CD14-positive monocyte (primary cell): ENCODE results near the gene APOL4. TPM values are rescaled to one million over a fixed set of nuclear protein-coding genes. Genes with fewer than 3 reads are reported as not detected.

Experiments
- DNase-seq, 3 donors: peaks; one replicate each; pipeline ENCODE4 v3.0.0-alpha.2; 2011 to 2022
- H2AFZ ChIP-seq: 2 replicates; pipeline ENCODE4 v1.6.0; 2012; ENCODE audit warnings: mild to moderate bottlenecking, low read depth, low read length, inconsistent platforms; ENCODE audit not compliant: insufficient read depth, poor library complexity, severe bottlenecking
- H3K27ac ChIP-seq, 2 donors: 1 replicate in 1 of 2; 2 replicates in 1 of 2; pipeline ENCODE4 v1.5.1; 2012 to 2013; ENCODE audit warnings: low read length in 2 of 2, control low read depth in 1 of 2, inconsistent platforms in 1 of 2, low read depth in 1 of 2, mild to moderate bottlenecking in 1 of 2
- H3K27me3 ChIP-seq, 2 donors: one replicate each; pipeline versions ENCODE4 v1.6.0 to v1.6.1; 2011 to 2013; ENCODE audit warnings: low read length in 2 of 2; ENCODE audit not compliant: control insufficient read depth in 2 of 2, insufficient read depth in 2 of 2
- H3K36me3 ChIP-seq, 2 donors: replicated peaks in 1 of 2; 1 replicate in 1 of 2; 2 replicates in 1 of 2; pipeline versions ENCODE4 v1.5.1 to v1.6.1; 2012 to 2013; ENCODE audit warnings: low read length in 2 of 2, control low read depth in 1 of 2, inconsistent platforms in 1 of 2, mild to moderate bottlenecking in 1 of 2; ENCODE audit not compliant: insufficient read depth in 2 of 2, control insufficient read depth in 1 of 2
- H3K4me1 ChIP-seq, 2 donors: 1 replicate in 1 of 2; 2 replicates in 1 of 2; pipeline versions ENCODE4 v1.5.1 to v1.6.1; 2012 to 2013; ENCODE audit warnings: low read length in 2 of 2, control low read depth in 1 of 2, inconsistent platforms in 1 of 2, mild to moderate bottlenecking in 1 of 2, moderate library complexity in 1 of 2; ENCODE audit not compliant: insufficient read depth in 2 of 2, control insufficient read depth in 1 of 2
- H3K4me2 ChIP-seq: replicated peaks from 2 replicates; pipeline ENCODE3; 2012; ENCODE audit warnings: low read length, moderate library complexity, mild to moderate bottlenecking; ENCODE audit not compliant: poor library complexity, severe bottlenecking; ENCODE audit errors: extremely low read depth
- H3K4me3 ChIP-seq, 3 experiments: fragments of 200-600 bp in 1 of 3; sonication (generic) in 1 of 3; replicated peaks in 1 of 3; 1 replicate in 2 of 3; 2 replicates in 1 of 3; pipeline ENCODE4 v1.5.1; 2011 to 2013; ENCODE audit warnings: low read length in 3 of 3, mild to moderate bottlenecking in 3 of 3, control low read depth in 2 of 3, low read depth in 2 of 3, inconsistent platforms in 1 of 3, moderate library complexity in 1 of 3
- H3K79me2 ChIP-seq: 2 replicates; pipeline ENCODE4 v1.6.0; 2012; ENCODE audit warnings: mild to moderate bottlenecking, control low read depth, inconsistent platforms, low read length, moderate library complexity; ENCODE audit not compliant: insufficient read depth
- H3K9ac ChIP-seq: 2 replicates; pipeline ENCODE4 v1.6.0; 2017; ENCODE audit warnings: low read length, mild to moderate bottlenecking; ENCODE audit not compliant: insufficient read depth, poor library complexity, severe bottlenecking
- H3K9me3 ChIP-seq, 2 donors: replicated peaks in 1 of 2; 1 replicate in 1 of 2; 2 replicates in 1 of 2; pipeline versions ENCODE4 v1.5.1 to v1.6.1; 2012 to 2013; ENCODE audit warnings: low read length in 2 of 2, control low read depth in 1 of 2; ENCODE audit not compliant: control insufficient read depth in 1 of 2, insufficient read depth in 1 of 2
- H4K20me1 ChIP-seq: 2 replicates; pipeline ENCODE4 v1.6.0; 2012; ENCODE audit warnings: mild to moderate bottlenecking, low read length, control low read depth, moderate library complexity; ENCODE audit not compliant: insufficient read depth
- H3K27ac Mint-ChIP-seq, 7 donors: one replicate each; pipeline ENCODE4 v1.8.0; 2020; ENCODE audit warnings: mild to moderate bottlenecking in 7 of 7, mixed read lengths in 7 of 7, moderate library complexity in 6 of 7, inconsistent platforms in 2 of 7
- H3K27me3 Mint-ChIP-seq, 3 donors: one replicate each; pipeline ENCODE4 v1.8.0; 2021 to 2022; ENCODE audit warnings: low read depth in 3 of 3, mild to moderate bottlenecking in 3 of 3, mixed read lengths in 3 of 3, moderate library complexity in 3 of 3, inconsistent platforms in 1 of 3
- H3K36me3 Mint-ChIP-seq, 2 donors: one replicate each; pipeline ENCODE4 v1.8.0; 2020; ENCODE audit warnings: mixed read lengths in 2 of 2, inconsistent platforms in 1 of 2, mild to moderate bottlenecking in 1 of 2
- H3K4me1 Mint-ChIP-seq: one replicate; pipeline ENCODE4 v1.8.0; 2020; ENCODE audit warnings: mild to moderate bottlenecking, mixed read lengths
- H3K4me3 Mint-ChIP-seq, 2 donors: one replicate each; pipeline ENCODE4 v1.8.0; 2020; ENCODE audit warnings: mild to moderate bottlenecking in 2 of 2, mixed read lengths in 2 of 2, moderate library complexity in 1 of 2
- H3K9me3 Mint-ChIP-seq, 7 donors: one replicate each; pipeline ENCODE4 v1.8.0; 2020 to 2022; ENCODE audit warnings: mixed read lengths in 7 of 7, mild to moderate bottlenecking in 6 of 7, moderate library complexity in 6 of 7, inconsistent platforms in 2 of 7
- CTCF ChIP-seq: fragments of 200-600 bp; IDR thresholded peaks from one replicate; pipeline ENCODE4 v1.8.0; 2022; ENCODE audit warnings: antibody characterized with exemption, mild to moderate bottlenecking
- WGBS: methylation state at CpG from one replicate; pipeline ENCODE4 v1.1.5; 2013; ENCODE audit warnings: missing lambda C conversion rate; ENCODE audit not compliant: insufficient coverage; 5-methylcytosine and 5-hydroxymethylcytosine counted together
- intact Hi-C, 2 donors: fragments of 100-400 bp; cut with micrococcal nuclease; formaldehyde crosslinking; loops; one replicate each; pipeline versions ENCODE4 v1.15.0 to v1.15.1; 2023
- polyA plus RNA-seq, 3 donors: library from polyadenylated mRNA; depleted of rRNA in 1 of 3; unstranded in 2 of 3; stranded (reverse) in 1 of 3; fragments of 300-500 nt in 2 of 3; fragments of >200 nt in 1 of 3; fragmentation: Illumina TruSeq in 2 of 3; gene quantifications; 1 replicate in 2 of 3; 2 replicates in 1 of 3; pipeline ENCODE4 v1.2.3, GENCODE V29; 2012 to 2021

Gene APOL4
- polyA plus RNA-seq, 3 donors, result 0.51 to 1.4 (median 0.71) TPM

- Histone ChIP-seq H4K20me1 (no peaks in the 10 kb centered on the region), H3K9ac (no peak overlapping the region), H3K9me3 (no peaks in the 10 kb centered on the region), H2AFZ (peak overlapping the region; percentile 46), H3K4me1 (peaks cover 26 to 31% of the 10 kb centered on the region in 2 donors), H3K27ac (no peak overlapping the region), H3K79me2 (no peaks in the 10 kb centered on the region), H3K4me2 (peak overlapping the region; percentile 47), H3K27me3 (no peaks in the 10 kb centered on the region), H3K36me3 (no peaks in the 10 kb centered on the region), H3K4me3 (peak overlapping the region in 1 of 3 experiments; percentile 21)
- peaks cover 4 to 7% (median 6%) of the 10 kb centered on the region in 3 donors for H3K27me3 Mint-ChIP-seq
- WGBS, result no CpG with 5 or more reads among the region's 5 CpGs
- H3K4me3 Mint-ChIP-seq, result peak overlapping the region; percentile 50 to 63
- no peaks in the 10 kb centered on the region for H3K36me3 Mint-ChIP-seq
- DNase-seq, result peak; percentile 24 to 65 (median 52)
- intact Hi-C loops, result loop anchor here in 1 of 2 donors (5.0 to 10.0 kb wide), 2 partner anchors 35 to 78 kb away; no protein-coding TSS in a partner anchor
- H3K9me3 Mint-ChIP-seq, result no peaks in the 10 kb centered on the region
- H3K27ac Mint-ChIP-seq, result peak overlapping the region in 6 of 7 donors; percentile 43 to 78 (median 53)
- TF ChIP-seq CTCF, result no peak
- H3K4me1 Mint-ChIP-seq, result peaks cover 44% of the 10 kb centered on the region
Measured at GRCh38 chr22:36197065-36197440, 4.6 kb downstream of the APOL4 start.

- Histone ChIP-seq H2AFZ (peak overlapping the region; percentile 46), H3K4me1 (peaks cover 20 to 25% of the 10 kb centered on the region in 2 donors), H3K4me3 (peak overlapping the region in 1 of 3 experiments; percentile 21), H3K9ac (no peak overlapping the region), H4K20me1 (no peaks in the 10 kb centered on the region), H3K9me3 (no peaks in the 10 kb centered on the region), H3K27me3 (no peaks in the 10 kb centered on the region), H3K79me2 (no peaks in the 10 kb centered on the region), H3K27ac (no peak overlapping the region), H3K36me3 (no peaks in the 10 kb centered on the region), H3K4me2 (peak overlapping the region; percentile 47)
- Mint-ChIP-seq H3K36me3 (no peaks in the 10 kb centered on the region), H3K27me3 (peaks cover 4 to 7% (median 6%) of the 10 kb centered on the region in 3 donors), H3K27ac (peak overlapping the region in 3 of 7 donors; percentile 43 to 78 (median 46)), H3K4me3 (peak overlapping the region in 1 of 2 donors; percentile 63), H3K9me3 (no peaks in the 10 kb centered on the region), H3K4me1 (peaks cover 38% of the 10 kb centered on the region)
- intact Hi-C loops, result loop anchor here in 1 of 2 donors (5.0 to 10.0 kb wide), 2 partner anchors 36 to 78 kb away; no protein-coding TSS in a partner anchor
- 40% methylated on average over 4 of the region's 6 CpGs for WGBS
- DNase-seq, result no peak
- TF ChIP-seq CTCF, result no peak
Measured at GRCh38 chr22:36196254-36197064, 5.2 kb downstream of the APOL4 start.
